Measurements from ENCODE around the gene MREG. TPM values are rescaled to one million over a fixed set of nuclear protein-coding genes. Genes with fewer than 3 reads are reported as not detected.

MREG gene
- 11.0 and 19.1 TPM in 2 replicates for total RNA-seq (ENCODE audit: low replicate concordance)

GRCh38 chr2:216013080-216013909 is at the start of gene MREG:
TSS of gene MREG (minus strand) at chr2:216013551. CDS start at chr2:216013327, 224 bp downstream.
- no peak within 1 kb of the TSS for H3K27ac ChIP-seq

GRCh38 chr2:216059233-216059834 is 46.0 kb upstream of the MREG start:
- Histone ChIP-seq H3K4me1 (no peaks in the 10 kb centered on the region), H4K20me1 (ENCODE audit: low read depth) (no peaks in the 10 kb centered on the region), H3K27me3 (no peaks in the 10 kb centered on the region), H3K4me3 (no peak overlapping the region), H3K4me2 (no peak overlapping the region), H3K9ac (no peak overlapping the region), H3K9me3 (ENCODE audit: low read depth) (no peaks in the 10 kb centered on the region), H2AFZ (replicated peaks) (no peak overlapping the region), H3K79me2 (ENCODE audit: low read depth) (no peaks in the 10 kb centered on the region), H3K27ac (no peak overlapping the region), H3K36me3 (peaks cover 10% of the 10 kb centered on the region), H3F3A (ENCODE audit: low read depth) (no peaks in the 10 kb centered on the region)
- H3K4me3 Mint-ChIP-seq = no peak overlapping the region
- no peaks in the 10 kb centered on the region for H3K4me1 Mint-ChIP-seq
- no peak for DNase-seq (ENCODE audit: low spot score)
- no peak overlapping the region for H3K27ac Mint-ChIP-seq
- TF ChIP-seq EZH2phosphoT487 (IDR thresholded peaks at IDR 0.05) = no peak
- TF ChIP-seq CTCF (IDR thresholded peaks at IDR 0.05) = peak; percentile 16
- no peak for TF ChIP-seq EZH2 (IDR thresholded peaks at IDR 0.05)
- no peaks in the 10 kb centered on the region for H3K9me3 Mint-ChIP-seq
- peaks cover 3% of the 10 kb centered on the region for H3K36me3 Mint-ChIP-seq
- no peaks in the 10 kb centered on the region for H3K27me3 Mint-ChIP-seq (ENCODE audit: insufficient read depth, low read depth)

More at GRCh38 chr2:216013080-216013909, at the start of gene MREG:
- Histone ChIP-seq H3K9me3 (ENCODE audit: low read depth) (no peaks in the 10 kb centered on the region), H4K20me1 (ENCODE audit: low read depth) (no peaks in the 10 kb centered on the region), H3K27me3 (no peaks in the 10 kb centered on the region), H3F3A (ENCODE audit: low read depth) (no peaks in the 10 kb centered on the region), H3K4me2 (peak within 1 kb of the TSS; percentile 92), H3K36me3 (no peaks in the 10 kb centered on the region), H2AFZ (replicated peaks) (peak within 1 kb of the TSS; percentile 88), H3K79me2 (ENCODE audit: low read depth) (peaks cover 38% of the 10 kb centered on the region), H3K4me1 (peaks cover 13% of the 10 kb centered on the region), H3K9ac (peak within 1 kb of the TSS; percentile 47), H3K4me3 (peak within 1 kb of the TSS; percentile 92)
- TF ChIP-seq EZH2 (IDR thresholded peaks at IDR 0.05) (no peak), CTCF (IDR thresholded peaks at IDR 0.05) (peak; percentile 78)
- H3K36me3 Mint-ChIP-seq = no peaks in the 10 kb centered on the region
- peak; percentile 91 for DNase-seq (ENCODE audit: low spot score)
- H3K27ac Mint-ChIP-seq = no peak within 1 kb of the TSS
- H3K27me3 Mint-ChIP-seq (ENCODE audit: insufficient read depth, low read depth) = no peaks in the 10 kb centered on the region
- H3K4me3 Mint-ChIP-seq = peak within 1 kb of the TSS; percentile 89
- peaks cover 15% of the 10 kb centered on the region for H3K4me1 Mint-ChIP-seq
- H3K9me3 Mint-ChIP-seq = no peaks in the 10 kb centered on the region

- Histone ChIP-seq H3K79me2 (ENCODE audit: low read depth) (no peaks in the 10 kb centered on the region), H2AFZ (replicated peaks) (no peak overlapping the region), H3K27ac (no peak overlapping the region), H3K9me3 (ENCODE audit: low read depth) (no peaks in the 10 kb centered on the region), H4K20me1 (ENCODE audit: low read depth) (no peaks in the 10 kb centered on the region), H3K27me3 (no peaks in the 10 kb centered on the region), H3K4me3 (no peak overlapping the region), H3F3A (ENCODE audit: low read depth) (no peaks in the 10 kb centered on the region), H3K36me3 (peaks cover 10% of the 10 kb centered on the region), H3K4me1 (no peaks in the 10 kb centered on the region), H3K9ac (no peak overlapping the region), H3K4me2 (no peak overlapping the region)
- Mint-ChIP-seq H3K27ac (peak overlapping the region; percentile 50), H3K4me1 (no peaks in the 10 kb centered on the region), H3K27me3 (ENCODE audit: insufficient read depth, low read depth) (no peaks in the 10 kb centered on the region), H3K36me3 (peaks cover 3% of the 10 kb centered on the region), H3K9me3 (no peaks in the 10 kb centered on the region), H3K4me3 (no peak overlapping the region)
- TF ChIP-seq EZH2 (IDR thresholded peaks at IDR 0.05) = no peak
- TF ChIP-seq CTCF (IDR thresholded peaks at IDR 0.05) = no peak
- no peak for TF ChIP-seq EZH2phosphoT487 (IDR thresholded peaks at IDR 0.05)
- DNase-seq (ENCODE audit: low spot score) = no peak
Measured at GRCh38 chr2:216057688-216058193, 44.4 kb upstream of the MREG start.

Measured in neural progenitor cell (in vitro differentiated cells).